Measurements from ENCODE around the gene TGM3. TPM values are rescaled to one million over a fixed set of nuclear protein-coding genes. Genes with fewer than 3 reads are reported as not detected.

The TGM3 gene
- total and polyA plus RNA-seq, 12 donors = 0.13 to 1.7 (median 0.37) TPM; not detected in 6

DNA sequence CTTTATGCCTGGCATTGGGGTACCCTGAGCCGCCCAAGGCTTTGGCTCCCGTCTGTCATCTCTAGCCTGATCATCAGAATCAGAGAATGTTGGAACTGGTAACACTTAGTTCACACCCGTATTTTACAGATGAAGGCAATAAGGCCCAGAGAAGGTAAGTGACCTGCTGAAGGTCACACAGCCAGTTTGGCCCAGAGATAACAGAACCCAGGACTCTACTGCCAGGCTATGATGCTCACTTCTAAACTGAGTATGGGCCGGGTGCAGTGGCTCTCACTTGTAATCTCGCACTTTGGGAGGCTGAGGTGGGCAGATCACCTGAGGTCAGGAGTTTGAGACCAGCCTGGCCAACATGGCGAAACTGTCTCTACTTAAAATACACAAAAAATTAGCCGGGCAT lies 83.1 kb downstream of the TGM3 start:
- H3K27ac ChIP-seq = no peak overlapping the region
- peaks cover 5% of the 10 kb centered on the region for H3K27me3 ChIP-seq
- intact Hi-C loops (cut with DNase I) = no loop called here
- TF ChIP-seq POLR2A (IDR thresholded peaks at IDR 0.05) = no peak
- TF ChIP-seq, protein P1, sequence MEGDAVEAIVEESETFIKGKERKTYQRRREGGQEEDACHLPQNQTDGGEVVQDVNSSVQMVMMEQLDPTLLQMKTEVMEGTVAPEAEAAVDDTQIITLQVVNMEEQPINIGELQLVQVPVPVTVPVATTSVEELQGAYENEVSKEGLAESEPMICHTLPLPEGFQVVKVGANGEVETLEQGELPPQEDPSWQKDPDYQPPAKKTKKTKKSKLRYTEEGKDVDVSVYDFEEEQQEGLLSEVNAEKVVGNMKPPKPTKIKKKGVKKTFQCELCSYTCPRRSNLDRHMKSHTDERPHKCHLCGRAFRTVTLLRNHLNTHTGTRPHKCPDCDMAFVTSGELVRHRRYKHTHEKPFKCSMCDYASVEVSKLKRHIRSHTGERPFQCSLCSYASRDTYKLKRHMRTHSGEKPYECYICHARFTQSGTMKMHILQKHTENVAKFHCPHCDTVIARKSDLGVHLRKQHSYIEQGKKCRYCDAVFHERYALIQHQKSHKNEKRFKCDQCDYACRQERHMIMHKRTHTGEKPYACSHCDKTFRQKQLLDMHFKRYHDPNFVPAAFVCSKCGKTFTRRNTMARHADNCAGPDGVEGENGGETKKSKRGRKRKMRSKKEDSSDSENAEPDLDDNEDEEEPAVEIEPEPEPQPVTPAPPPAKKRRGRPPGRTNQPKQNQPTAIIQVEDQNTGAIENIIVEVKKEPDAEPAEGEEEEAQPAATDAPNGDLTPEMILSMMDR (IDR thresholded peaks at IDR 0.05) = no peak
- H3K9me3 ChIP-seq (replicated peaks in 1 of 3) = no peaks in the 10 kb centered on the region
- DNase-seq = no peak
- 78 to 87% (median 83%) methylated on average over 6 to 7 of the region's 7 CpGs for WGBS, 4 donors
- H3K36me3 ChIP-seq (replicated peaks in 1 of 2) = no peaks in the 10 kb centered on the region
- no peak overlapping the region for H3K4me3 ChIP-seq
- H3K4me1 ChIP-seq (replicated peaks in 1 of 2) = no peaks in the 10 kb centered on the region

DNA sequence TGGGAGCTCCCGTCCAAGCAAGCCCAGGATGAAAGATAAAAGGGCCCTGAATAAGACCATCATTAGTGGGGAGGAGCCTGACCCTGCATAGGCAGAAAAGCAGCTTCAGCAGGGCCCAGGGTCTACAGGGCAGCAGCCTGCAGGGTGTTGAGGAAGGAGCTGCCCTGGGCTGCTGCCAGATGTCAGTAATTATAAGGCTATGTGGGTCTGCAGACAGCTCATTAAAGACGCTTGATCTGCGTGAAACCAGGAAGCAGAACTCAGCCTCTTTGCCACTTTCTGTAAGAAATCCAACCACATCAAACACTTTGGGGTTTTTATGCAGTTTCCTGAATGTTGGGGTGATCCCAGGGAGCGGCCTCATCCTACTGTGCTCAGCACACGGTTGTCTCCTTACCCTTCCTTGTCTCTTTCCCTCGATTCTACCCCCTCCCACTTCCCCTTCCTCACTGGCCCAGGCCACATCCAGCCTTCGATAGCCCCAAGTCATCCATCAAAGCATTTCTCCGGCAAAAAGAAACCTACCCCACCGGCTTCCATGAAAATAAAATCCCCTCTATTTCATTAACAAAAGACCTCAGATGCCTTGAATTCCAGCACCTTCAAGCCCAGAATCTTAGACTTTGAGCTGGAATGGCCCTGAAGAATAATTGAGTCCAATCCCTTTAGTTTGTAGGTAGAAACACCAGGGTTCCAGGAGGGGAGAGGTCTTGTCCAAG lies 83.9 kb downstream of the TGM3 start:
- intact Hi-C loops (cut with DNase I) = no loop called here
- H3K27me3 ChIP-seq = peaks cover 5% of the 10 kb centered on the region
- no peak overlapping the region for H3K4me3 ChIP-seq
- H3K9me3 ChIP-seq (replicated peaks in 1 of 3) = no peaks in the 10 kb centered on the region
- H3K36me3 ChIP-seq (replicated peaks in 1 of 2) = no peaks in the 10 kb centered on the region
- TF ChIP-seq, protein P1 (IDR thresholded peaks at IDR 0.05) = no peak
- TF ChIP-seq POLR2A (IDR thresholded peaks at IDR 0.05) = no peak
- 43 to 57% (median 49%) methylated on average over 6 to 9 of the region's 9 CpGs for WGBS, 4 donors
- DNase-seq = no peak
- H3K4me1 ChIP-seq (replicated peaks in 1 of 2) = no peaks in the 10 kb centered on the region
- H3K27ac ChIP-seq = no peak overlapping the region

DNA sequence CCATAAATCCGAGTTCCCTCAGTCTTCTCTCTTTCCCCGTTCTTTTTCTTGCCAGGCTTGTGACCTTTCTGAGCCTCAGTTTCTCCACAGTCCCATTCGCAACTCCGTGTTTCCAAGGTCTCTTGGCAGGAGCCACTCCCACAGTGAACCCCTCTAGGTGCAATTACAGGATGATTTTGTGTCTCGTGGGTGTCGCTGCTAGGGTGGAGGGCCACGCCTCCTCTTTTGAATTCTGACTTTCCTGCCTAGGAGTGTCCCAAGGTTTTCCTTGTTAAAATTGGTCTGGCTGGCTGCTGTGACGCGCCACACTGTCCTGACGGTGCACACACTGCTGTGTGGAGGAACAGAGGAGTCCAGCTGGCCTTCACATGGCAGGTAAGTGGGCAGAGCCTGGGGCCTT lies 84.8 kb downstream of the TGM3 start, which contains the start of gene TGM6:
TSS of gene TGM6 (plus strand) at position 301 of the 400 bp plus-strand sequence. CDS start at position 369, 68 bp downstream.
- no peak for TF ChIP-seq POLR2A (IDR thresholded peaks at IDR 0.05)
- TF ChIP-seq, protein P1 (IDR thresholded peaks at IDR 0.05) = no peak
- no peaks in the 10 kb centered on the region for H3K4me1 ChIP-seq (replicated peaks in 1 of 2)
- no peaks in the 10 kb centered on the region for H3K9me3 ChIP-seq (replicated peaks in 1 of 3)
- no peak within 1 kb of the TSS for H3K4me3 ChIP-seq
- H3K36me3 ChIP-seq (replicated peaks in 1 of 2) = no peaks in the 10 kb centered on the region
- DNase-seq = no peak
- 86 to 92% (median 90%) methylated on average over 10 of the region's 10 CpGs for WGBS, 4 donors
- no peak within 1 kb of the TSS for H3K27ac ChIP-seq
- H3K27me3 ChIP-seq = peaks cover 5% of the 10 kb centered on the region
- intact Hi-C loops (cut with DNase I) = no loop called here

DNA sequence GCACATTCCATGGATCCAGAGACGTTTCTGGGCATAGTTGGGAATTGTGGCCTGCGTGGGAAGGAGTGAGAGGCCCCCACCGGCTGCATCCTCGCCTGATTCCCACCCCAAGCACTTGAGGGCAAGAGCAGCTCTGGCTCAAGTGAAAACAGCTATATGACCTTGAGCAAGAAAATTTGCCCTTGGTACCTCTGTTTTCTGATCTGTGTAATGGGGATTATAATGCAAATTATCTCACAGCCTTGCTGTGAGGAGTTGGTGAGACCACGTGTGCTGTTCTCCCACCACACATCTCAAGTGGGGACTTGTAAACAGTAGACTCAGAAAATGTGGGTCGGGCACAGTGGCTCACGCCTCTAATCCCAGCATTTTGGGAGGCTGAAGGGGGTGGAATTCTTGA lies 85.5 kb downstream of the TGM3 start:
- TF ChIP-seq, protein P1 (IDR thresholded peaks at IDR 0.05) = no peak
- TF ChIP-seq POLR2A (IDR thresholded peaks at IDR 0.05) = no peak
- peaks cover 5% of the 10 kb centered on the region for H3K27me3 ChIP-seq
- no peaks in the 10 kb centered on the region for H3K36me3 ChIP-seq (replicated peaks in 1 of 2)
- no peak overlapping the region for H3K4me3 ChIP-seq
- no peaks in the 10 kb centered on the region for H3K9me3 ChIP-seq (replicated peaks in 1 of 3)
- DNase-seq = no peak
- no peak overlapping the region for H3K27ac ChIP-seq
- 74 to 82% (median 75%) methylated on average over 7 of the region's 7 CpGs for WGBS, 4 donors
- no peaks in the 10 kb centered on the region for H3K4me1 ChIP-seq (replicated peaks in 1 of 2)
- intact Hi-C loops (cut with DNase I) = no loop called here
